ENCODE results near the gene FIGN.

Gene FIGN

DNA sequence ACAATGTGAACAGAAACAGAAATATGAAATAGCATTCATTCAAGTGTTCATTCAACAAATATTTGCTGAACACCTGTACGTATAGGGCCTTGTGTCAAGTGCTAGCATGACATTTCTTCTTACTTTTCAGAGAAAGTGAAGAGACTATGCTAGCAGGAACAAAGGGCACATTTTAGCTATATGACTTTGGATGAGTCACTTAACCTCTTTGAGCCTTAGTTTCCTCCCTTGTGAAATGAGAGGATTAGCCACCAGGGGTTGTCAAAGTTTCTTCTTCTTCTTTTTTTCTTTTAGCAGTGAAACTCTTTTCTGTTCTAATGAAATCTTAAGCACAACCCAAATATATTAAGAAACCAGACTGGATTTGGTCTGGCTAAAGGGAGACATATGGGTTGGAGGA is 53.1 kb downstream of the FIGN start:
- Histone ChIP-seq H3F3A (ENCODE audit: insufficient read depth, low read length) (no peaks in the 10 kb centered on the region), H3K4me2 (ENCODE audit: low read length) (no peak overlapping the region), H3K4me1 (ENCODE audit: insufficient read depth, low read length, severe bottlenecking) (no peaks in the 10 kb centered on the region), H3K36me3 (ENCODE audit: insufficient read depth, low read length) (no peaks in the 10 kb centered on the region), H3K9ac (ENCODE audit: low read length) (no peak overlapping the region), H3K27ac (ENCODE audit: low read depth, low read length, poor library complexity, severe bottlenecking) (no peak overlapping the region), H3K9me2 (ENCODE audit: low read depth, low read length) (no peaks in the 10 kb centered on the region), H3K79me2 (ENCODE audit: insufficient read depth, low read length) (no peaks in the 10 kb centered on the region), H3K4me3 (ENCODE audit: low read depth, low read length, poor library complexity, severe bottlenecking) (no peak overlapping the region), H3K27me3 (ENCODE audit: insufficient read depth, low read length) (no peaks in the 10 kb centered on the region), H4K20me1 (ENCODE audit: insufficient read depth, low read length) (no peaks in the 10 kb centered on the region), H2AFZ (ENCODE audit: low read length) (no peak overlapping the region), H3K9me3 (ENCODE audit: low read length) (no peaks in the 10 kb centered on the region)
- TF ChIP-seq EZH2 (IDR thresholded peaks at IDR 0.05; ENCODE audit: borderline replicate concordance, low read length): no peak
- TF ChIP-seq, protein P1, sequence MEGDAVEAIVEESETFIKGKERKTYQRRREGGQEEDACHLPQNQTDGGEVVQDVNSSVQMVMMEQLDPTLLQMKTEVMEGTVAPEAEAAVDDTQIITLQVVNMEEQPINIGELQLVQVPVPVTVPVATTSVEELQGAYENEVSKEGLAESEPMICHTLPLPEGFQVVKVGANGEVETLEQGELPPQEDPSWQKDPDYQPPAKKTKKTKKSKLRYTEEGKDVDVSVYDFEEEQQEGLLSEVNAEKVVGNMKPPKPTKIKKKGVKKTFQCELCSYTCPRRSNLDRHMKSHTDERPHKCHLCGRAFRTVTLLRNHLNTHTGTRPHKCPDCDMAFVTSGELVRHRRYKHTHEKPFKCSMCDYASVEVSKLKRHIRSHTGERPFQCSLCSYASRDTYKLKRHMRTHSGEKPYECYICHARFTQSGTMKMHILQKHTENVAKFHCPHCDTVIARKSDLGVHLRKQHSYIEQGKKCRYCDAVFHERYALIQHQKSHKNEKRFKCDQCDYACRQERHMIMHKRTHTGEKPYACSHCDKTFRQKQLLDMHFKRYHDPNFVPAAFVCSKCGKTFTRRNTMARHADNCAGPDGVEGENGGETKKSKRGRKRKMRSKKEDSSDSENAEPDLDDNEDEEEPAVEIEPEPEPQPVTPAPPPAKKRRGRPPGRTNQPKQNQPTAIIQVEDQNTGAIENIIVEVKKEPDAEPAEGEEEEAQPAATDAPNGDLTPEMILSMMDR (IDR thresholded peaks at IDR 0.05; ENCODE audit: low read length): no peak

DNA sequence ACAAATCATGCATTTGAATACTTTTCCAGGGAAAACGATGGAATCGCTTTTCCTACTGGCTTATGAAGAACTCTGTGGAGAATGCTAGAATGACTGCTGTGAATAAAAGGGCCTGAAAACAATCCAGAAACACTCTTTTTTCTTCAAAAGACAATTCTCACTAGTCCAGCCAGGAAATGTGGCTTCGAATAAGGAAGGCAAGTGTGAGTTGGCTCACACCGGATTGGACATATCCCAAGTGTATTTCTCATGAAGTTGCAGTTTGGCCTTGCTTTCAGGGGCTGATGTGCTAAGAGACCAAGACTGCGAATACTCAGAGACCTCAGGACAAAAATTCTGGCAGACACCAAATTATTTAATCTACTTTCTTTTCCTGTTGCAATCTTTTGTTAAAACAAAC is 54.1 kb downstream of the FIGN start:
- TF ChIP-seq EZH2 (IDR thresholded peaks at IDR 0.05; ENCODE audit: borderline replicate concordance, low read length): no peak
- TF ChIP-seq, protein P1 (IDR thresholded peaks at IDR 0.05; ENCODE audit: low read length): no peak
- Histone ChIP-seq H3K9ac (ENCODE audit: low read length) (no peak overlapping the region), H2AFZ (ENCODE audit: low read length) (no peak overlapping the region), H3K36me3 (ENCODE audit: insufficient read depth, low read length) (no peaks in the 10 kb centered on the region), H3K79me2 (ENCODE audit: insufficient read depth, low read length) (no peaks in the 10 kb centered on the region), H3K27ac (ENCODE audit: low read depth, low read length, poor library complexity, severe bottlenecking) (no peak overlapping the region), H3K9me3 (ENCODE audit: low read length) (no peaks in the 10 kb centered on the region), H3K4me3 (ENCODE audit: low read depth, low read length, poor library complexity, severe bottlenecking) (no peak overlapping the region), H3K4me2 (ENCODE audit: low read length) (no peak overlapping the region), H3K9me2 (ENCODE audit: low read depth, low read length) (no peaks in the 10 kb centered on the region), H3K4me1 (ENCODE audit: insufficient read depth, low read length, severe bottlenecking) (no peaks in the 10 kb centered on the region), H4K20me1 (ENCODE audit: insufficient read depth, low read length) (no peaks in the 10 kb centered on the region), H3K27me3 (ENCODE audit: insufficient read depth, low read length) (no peaks in the 10 kb centered on the region), H3F3A (ENCODE audit: insufficient read depth, low read length) (no peaks in the 10 kb centered on the region)

DNA sequence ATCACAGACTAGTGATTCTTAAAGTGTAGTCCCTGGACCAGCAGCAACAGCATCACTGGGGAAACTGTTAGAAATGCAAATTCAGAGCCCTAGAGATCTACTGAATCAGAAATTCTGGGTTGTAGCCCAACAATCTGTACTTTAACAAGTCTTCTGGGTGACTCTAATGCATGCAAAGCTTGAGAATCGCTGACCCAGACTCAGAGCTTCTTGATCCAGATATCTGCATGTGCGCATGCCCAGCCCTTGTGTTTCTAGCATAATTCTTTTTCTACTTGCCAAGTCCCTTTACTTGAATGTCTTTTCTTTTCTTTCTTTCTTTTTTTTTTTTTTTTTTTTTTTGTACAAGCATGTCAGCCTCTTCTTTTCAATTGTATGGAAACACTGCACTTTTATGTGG is 60.4 kb downstream of the FIGN start:
- H3K9me2 ChIP-seq (ENCODE audit: low read depth, low read length): no peaks in the 10 kb centered on the region
- no peaks in the 10 kb centered on the region for H3F3A ChIP-seq (ENCODE audit: insufficient read depth, low read length)
- no peaks in the 10 kb centered on the region for H3K27me3 ChIP-seq (ENCODE audit: insufficient read depth, low read length)
- no peak overlapping the region for H2AFZ ChIP-seq (ENCODE audit: low read length)
- no peak overlapping the region for H3K9ac ChIP-seq (ENCODE audit: low read length)
- no peak for TF ChIP-seq EZH2 (IDR thresholded peaks at IDR 0.05; ENCODE audit: borderline replicate concordance, low read length)
- TF ChIP-seq, protein P1 (IDR thresholded peaks at IDR 0.05; ENCODE audit: low read length): no peak
- H3K9me3 ChIP-seq (ENCODE audit: low read length): no peaks in the 10 kb centered on the region
- no peak overlapping the region for H3K4me3 ChIP-seq (ENCODE audit: low read depth, low read length, poor library complexity, severe bottlenecking)
- H3K79me2 ChIP-seq (ENCODE audit: insufficient read depth, low read length): no peaks in the 10 kb centered on the region
- no peaks in the 10 kb centered on the region for H3K4me1 ChIP-seq (ENCODE audit: insufficient read depth, low read length, severe bottlenecking)
- H3K27ac ChIP-seq (ENCODE audit: low read depth, low read length, poor library complexity, severe bottlenecking): no peak overlapping the region
- H3K36me3 ChIP-seq (ENCODE audit: insufficient read depth, low read length): no peaks in the 10 kb centered on the region
- H4K20me1 ChIP-seq (ENCODE audit: insufficient read depth, low read length): no peaks in the 10 kb centered on the region
- no peak overlapping the region for H3K4me2 ChIP-seq (ENCODE audit: low read length)
